Daoy (cell line): ENCODE results near the gene FCAR. TPM values are rescaled to one million over a fixed set of nuclear protein-coding genes. Genes with fewer than 3 reads are reported as not detected.
"Not testable (repeated sequence)": the region's sequence is repeated elsewhere in the genome, so short reads cannot be mapped to it uniquely, and the experiment has no call there.

ENCODE experiments used
- DNase-seq: peaks from one replicate; pipeline ENCODE4 v3.0.0-alpha.2; 2015; ENCODE audit warnings: low read depth
- total RNA-seq: library from RNA; depleted of rRNA; stranded (reverse); fragments of >200 nt; shearing (Covaris generic); gene quantifications from 2 replicates; pipeline ENCODE4 v1.2.3, GENCODE V29; 2014; rRNA removed

FCAR gene
- total RNA-seq: not detected in 2 replicates

GRCh38 chr19:54873990-54874389 lies at the start of gene FCAR:
Gene FCAR (plus strand): TSS chr19:54874235. CDS start chr19:54874290, 55 bp downstream.
- DNase-seq: no peak

- not testable (repeated sequence) for DNase-seq
These were observed 49.6 kb upstream of the FCAR start for GRCh38 chr19:54824416-54824815.

GRCh38 chr19:54825326-54825725 lies 48.7 kb upstream of the FCAR start:
- not testable (repeated sequence) for DNase-seq

GRCh38 chr19:54828064-54828463 lies 46.0 kb upstream of the FCAR start:
- DNase-seq: not testable (repeated sequence)

- DNase-seq: not testable (repeated sequence)
These were observed 41.5 kb upstream of the FCAR start, which contains the start of gene KIR2DS4 for GRCh38 chr19:54832496-54832895. Gene KIR2DS4 (plus strand): TSS chr19:54832676.

- DNase-seq: not testable (repeated sequence)
These were observed 38.9 kb upstream of the FCAR start for GRCh38 chr19:54835126-54835525.

GRCh38 chr19:54837522-54837921 lies 36.5 kb upstream of the FCAR start:
- DNase-seq: not testable (repeated sequence)

- not testable (repeated sequence) for DNase-seq
These were observed 30.9 kb upstream of the FCAR start for GRCh38 chr19:54843171-54843570.

- DNase-seq: not testable (repeated sequence)
These were observed 23.9 kb upstream of the FCAR start, which contains the start of gene KIR3DL2 for GRCh38 chr19:54850061-54850640. Gene KIR3DL2 (plus strand): TSS chr19:54850443. CDS start chr19:54850476, 33 bp downstream.

- no peak for DNase-seq
These were observed 23.1 kb upstream of the FCAR start for GRCh38 chr19:54850930-54851329.

GRCh38 chr19:54851353-54851752 lies 22.7 kb upstream of the FCAR start:
- no peak for DNase-seq

GRCh38 chr19:54855241-54855640 lies 18.8 kb upstream of the FCAR start:
- not testable (repeated sequence) for DNase-seq

GRCh38 chr19:54858476-54858875 lies 15.6 kb upstream of the FCAR start:
- not testable (repeated sequence) for DNase-seq

- peak; percentile 79 for DNase-seq
These were observed 14.6 kb upstream of the FCAR start for GRCh38 chr19:54859421-54859820.

- DNase-seq: not testable (repeated sequence)
These were observed 10.6 kb upstream of the FCAR start for GRCh38 chr19:54863459-54863858.

GRCh38 chr19:54871696-54872095 lies 2.3 kb upstream of the FCAR start:
- no peak for DNase-seq

GRCh38 chr19:54875506-54875905 lies 1.5 kb downstream of the FCAR start:
- no peak for DNase-seq

- DNase-seq: no peak
These were observed 3.4 kb downstream of the FCAR start for GRCh38 chr19:54877471-54877870.

- no peak for DNase-seq
These were observed 7.8 kb downstream of the FCAR start for GRCh38 chr19:54881884-54882283.

- peak; percentile 37 for DNase-seq
These were observed 8.7 kb downstream of the FCAR start for GRCh38 chr19:54882758-54883157.

- no peak for DNase-seq
These were observed 9.2 kb downstream of the FCAR start for GRCh38 chr19:54883228-54883627.

- DNase-seq: no peak
These were observed 14.2 kb downstream of the FCAR start for GRCh38 chr19:54888239-54888638.

GRCh38 chr19:54889566-54889965 lies 15.5 kb downstream of the FCAR start:
- DNase-seq: no peak

GRCh38 chr19:54893406-54893805 lies 19.4 kb downstream of the FCAR start:
- DNase-seq: no peak
